Activated naive CD4-positive, alpha-beta T cell treated with anti-CD3 and anti-CD28 coated beads, Interleukin-2, amount 10 ng/mL, durations not matched to agents 7 days and 5 days (primary cell): Measurements from ENCODE around the gene CAPZB.
"Not testable (repeated sequence)": the region's sequence is repeated elsewhere in the genome, so short reads cannot be mapped to it uniquely, and the experiment has no call there.

Source experiments
- CTCF ChIA-PET: fragments of 350-600 bp; sonication (Branson Sonifier 250); formaldehyde crosslinking; loops from one replicate; lab custom pipeline; 2021; ENCODE audit warnings: antibody characterized with exemption; lab: Charles Lee
- DNase-seq: peaks from one replicate; pipeline ENCODE4 v3.0.0-alpha.2; 2020
- H3K27ac Mint-ChIP-seq: one replicate; pipeline ENCODE4 v1.8.0; 2021; ENCODE audit warnings: mild to moderate bottlenecking, moderate library complexity, mixed read lengths
- H3K27me3 Mint-ChIP-seq: one replicate; pipeline ENCODE4 v1.8.0; 2021; ENCODE audit warnings: mild to moderate bottlenecking, mixed read lengths
- H3K36me3 Mint-ChIP-seq: one replicate; pipeline ENCODE4 v1.8.0; 2021; ENCODE audit warnings: mixed read lengths
- H3K4me1 Mint-ChIP-seq: one replicate; pipeline ENCODE4 v1.8.0; 2021; ENCODE audit warnings: mixed read lengths
- H3K4me3 Mint-ChIP-seq: one replicate; pipeline ENCODE4 v1.8.0; 2021; ENCODE audit warnings: mild to moderate bottlenecking, moderate library complexity, mixed read lengths
- H3K9me3 Mint-ChIP-seq: one replicate; pipeline ENCODE4 v1.8.0; 2021; ENCODE audit warnings: mixed read lengths

CAPZB gene

DNA sequence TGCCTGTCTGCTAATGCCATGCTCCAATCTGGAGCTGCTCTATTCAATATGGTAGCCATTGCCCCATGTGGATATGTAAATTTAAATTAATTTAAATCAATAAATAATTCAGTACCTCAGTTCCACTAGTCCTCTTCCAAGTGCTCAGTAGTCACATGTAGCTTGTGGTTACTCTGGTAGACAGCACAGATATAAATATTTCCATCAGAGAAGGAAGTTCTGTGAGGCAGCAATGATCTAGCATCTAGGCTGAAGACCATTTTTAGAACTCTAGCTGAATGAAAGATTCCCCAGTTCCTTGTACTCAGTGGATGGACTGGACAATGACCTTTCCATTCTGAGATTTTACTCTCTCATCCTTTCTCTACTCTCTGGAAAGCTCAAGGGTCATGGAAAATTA lies 25.8 kb upstream of the CAPZB start:
- no peaks in the 10 kb centered on the region for H3K36me3 Mint-ChIP-seq
- H3K9me3 Mint-ChIP-seq: no peaks in the 10 kb centered on the region
- no peak overlapping the region for H3K27ac Mint-ChIP-seq
- peaks cover 16% of the 10 kb centered on the region for H3K4me1 Mint-ChIP-seq
- CTCF ChIA-PET: no interaction called here
- DNase-seq: no peak
- peaks cover 16% of the 10 kb centered on the region for H3K27me3 Mint-ChIP-seq
- no peak overlapping the region for H3K4me3 Mint-ChIP-seq

DNA sequence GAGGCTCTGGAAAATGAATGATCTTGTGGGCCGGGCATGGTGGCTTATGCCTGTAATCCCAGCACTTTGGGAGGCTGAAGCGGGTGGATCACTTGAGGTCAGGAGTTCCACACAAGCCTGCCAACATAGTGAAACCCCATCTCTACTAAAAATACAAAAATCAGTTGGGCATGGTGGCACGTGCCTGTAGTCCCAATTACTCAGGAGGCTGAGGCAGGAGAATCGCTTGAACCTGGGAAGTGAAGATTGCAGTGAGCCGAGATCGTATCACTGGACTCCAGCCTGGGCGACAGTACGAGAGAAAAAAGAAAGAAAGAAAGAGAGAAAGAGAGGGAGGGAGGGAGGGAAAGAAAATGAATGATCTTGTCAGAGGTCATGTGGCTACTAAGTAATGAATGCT lies 24.3 kb upstream of the CAPZB start:
- H3K9me3 Mint-ChIP-seq, CTCF ChIA-PET, H3K4me3 Mint-ChIP-seq: not testable (repeated sequence)

GRCh38 chr1:19507516-19507915 lies 22.2 kb upstream of the CAPZB start:
- no peaks in the 10 kb centered on the region for H3K9me3 Mint-ChIP-seq
- peaks cover 16% of the 10 kb centered on the region for H3K4me1 Mint-ChIP-seq
- DNase-seq: no peak
- CTCF ChIA-PET: no interaction called here
- H3K27me3 Mint-ChIP-seq: peaks cover 23% of the 10 kb centered on the region
- H3K4me3 Mint-ChIP-seq: no peak overlapping the region
- no peak overlapping the region for H3K27ac Mint-ChIP-seq
- no peaks in the 10 kb centered on the region for H3K36me3 Mint-ChIP-seq

More for the DNA sequence above, 24.3 kb upstream of the CAPZB start:
- H3K27me3 Mint-ChIP-seq: peaks cover 23% of the 10 kb centered on the region
- not testable (repeated sequence) for DNase-seq, H3K36me3 Mint-ChIP-seq, H3K27ac Mint-ChIP-seq
- H3K4me1 Mint-ChIP-seq: peaks cover 16% of the 10 kb centered on the region

DNA sequence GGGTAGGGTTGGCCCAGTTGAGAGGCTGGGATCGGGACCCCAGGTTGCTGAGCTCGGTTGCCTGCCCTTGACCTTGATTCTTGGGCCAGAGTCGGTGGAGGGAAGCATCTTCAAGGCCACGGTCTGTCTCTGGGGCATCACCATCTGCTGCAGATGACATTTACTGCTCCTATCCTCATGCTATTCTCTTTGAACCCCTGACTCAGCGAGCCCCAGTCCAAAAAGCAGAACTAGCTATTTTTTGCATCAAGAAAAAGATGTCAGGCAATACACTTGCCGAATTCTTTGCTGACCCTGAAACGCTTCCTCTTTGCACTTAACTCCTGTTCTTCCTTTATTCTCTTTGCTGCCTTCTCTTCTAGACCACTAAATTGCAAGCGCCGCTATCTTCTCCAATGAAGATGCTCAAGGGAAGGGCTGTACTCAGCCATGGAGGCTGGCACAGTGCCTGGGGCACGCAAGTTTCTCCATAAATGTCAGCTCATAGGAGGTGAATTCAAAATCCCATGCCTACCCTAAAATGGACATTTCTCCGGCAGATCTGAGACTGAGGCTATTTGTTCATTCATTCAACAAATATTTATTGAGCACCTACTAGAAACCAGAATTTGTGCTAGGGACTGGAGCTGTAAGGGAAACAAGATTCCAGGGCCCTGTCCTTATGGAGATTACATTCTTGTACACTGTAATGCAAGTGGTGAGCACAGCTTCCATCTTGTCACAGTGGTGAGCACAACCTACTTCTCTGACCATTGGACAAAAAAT lies 20.5 kb upstream of the CAPZB start:
- Mint-ChIP-seq H3K36me3 (no peaks in the 10 kb centered on the region), H3K4me1 (peaks cover 14% of the 10 kb centered on the region), H3K27me3 (peaks cover 23% of the 10 kb centered on the region), H3K9me3 (no peaks in the 10 kb centered on the region), H3K27ac (no peak overlapping the region), H3K4me3 (no peak overlapping the region)
- DNase-seq: no peak
- CTCF ChIA-PET: interaction anchor here (0.6 kb wide), 1 partner anchor 205 kb away, joined by 3 read pairs; no protein-coding TSS in a partner anchor

GRCh38 chr1:19504796-19505692 lies 19.7 kb upstream of the CAPZB start:
- Mint-ChIP-seq H3K9me3 (no peaks in the 10 kb centered on the region), H3K4me1 (peaks cover 14% of the 10 kb centered on the region), H3K36me3 (no peaks in the 10 kb centered on the region), H3K27me3 (peaks cover 23% of the 10 kb centered on the region), H3K4me3 (no peak overlapping the region), H3K27ac (no peak overlapping the region)
- CTCF ChIA-PET: no interaction called here
- DNase-seq: no peak

DNA sequence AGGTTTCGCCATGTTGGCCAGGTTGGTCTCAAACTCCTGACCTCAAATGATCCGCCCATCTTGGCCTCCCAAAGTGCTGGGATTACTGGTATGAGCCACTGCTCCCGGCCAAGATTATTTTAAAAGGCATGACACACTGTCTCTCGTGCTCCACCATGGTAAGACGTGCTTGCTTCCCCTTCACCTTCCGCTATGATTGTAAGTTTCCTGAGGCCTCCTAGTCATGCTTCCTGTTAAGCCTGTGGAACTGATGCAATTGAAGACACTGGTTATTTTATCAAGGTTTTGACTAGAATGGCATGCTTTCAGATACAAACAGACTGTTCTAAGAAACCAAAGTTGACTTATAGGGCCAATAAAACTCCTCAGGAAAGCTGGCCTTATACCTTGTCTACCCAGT lies 16.9 kb upstream of the CAPZB start:
- CTCF ChIA-PET, H3K4me3 Mint-ChIP-seq, H3K4me1 Mint-ChIP-seq, DNase-seq, H3K27ac Mint-ChIP-seq, H3K9me3 Mint-ChIP-seq, H3K36me3 Mint-ChIP-seq: not testable (repeated sequence)
- H3K27me3 Mint-ChIP-seq: peaks cover 15% of the 10 kb centered on the region

DNA sequence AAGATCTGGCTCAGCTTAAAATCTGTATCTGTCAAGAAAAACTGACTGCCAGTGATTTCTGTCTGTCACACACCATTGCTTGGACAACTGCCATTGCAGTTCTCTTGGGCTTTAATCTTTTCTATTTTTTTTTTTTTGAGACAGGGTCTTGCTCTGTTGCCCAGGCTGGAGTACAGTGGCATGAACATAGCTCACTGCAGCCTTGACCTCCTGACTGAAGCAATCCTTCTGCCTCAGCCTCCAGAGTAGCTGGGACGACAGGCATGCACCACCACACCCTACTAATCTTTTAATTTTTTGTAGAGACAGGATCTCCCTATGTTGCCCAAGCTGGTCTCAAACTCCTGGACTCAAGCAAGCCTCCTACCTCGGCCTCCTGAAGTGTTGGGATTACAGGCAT lies 14.5 kb upstream of the CAPZB start:
- CTCF ChIA-PET: interaction anchor here (0.7 to 1.7 kb wide), 2 partner anchors 12 to 109 kb away, joined by 3 to 6 read pairs; no protein-coding TSS in a partner anchor
- H3K27ac Mint-ChIP-seq, H3K4me3 Mint-ChIP-seq, H3K36me3 Mint-ChIP-seq, H3K9me3 Mint-ChIP-seq, H3K27me3 Mint-ChIP-seq, DNase-seq: not testable (repeated sequence)
- H3K4me1 Mint-ChIP-seq: peaks cover 11% of the 10 kb centered on the region

- CTCF ChIA-PET, H3K36me3 Mint-ChIP-seq, H3K27ac Mint-ChIP-seq, H3K9me3 Mint-ChIP-seq, H3K4me3 Mint-ChIP-seq, DNase-seq: not testable (repeated sequence)
- peaks cover 14% of the 10 kb centered on the region for H3K4me1 Mint-ChIP-seq
- H3K27me3 Mint-ChIP-seq: peaks cover 12% of the 10 kb centered on the region
Measured at GRCh38 chr1:19497443-19497842, 12.1 kb upstream of the CAPZB start.

DNA sequence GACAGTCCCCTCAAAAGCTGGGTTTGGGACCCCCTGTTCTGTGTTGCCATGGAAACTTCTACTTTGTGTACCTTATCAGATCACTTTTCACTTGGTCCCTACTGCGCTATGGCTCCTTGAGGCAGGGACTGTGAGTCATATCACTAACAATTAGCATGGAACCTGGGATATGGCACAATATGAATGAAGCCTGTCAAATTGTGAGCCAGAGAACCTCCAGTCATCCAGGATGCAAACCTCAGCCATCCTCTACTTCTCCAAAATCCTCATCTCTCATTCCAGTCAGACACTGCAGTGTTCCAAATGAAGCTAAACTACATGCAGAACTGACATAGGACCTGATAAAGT lies 11.2 kb upstream of the CAPZB start:
- H3K4me3 Mint-ChIP-seq: no peak overlapping the region
- CTCF ChIA-PET: interaction anchor here (1.3 kb wide), 2 partner anchors 9 to 85 kb away, joined by 4 read pairs; no protein-coding TSS in a partner anchor
- peaks cover 1% of the 10 kb centered on the region for H3K9me3 Mint-ChIP-seq
- H3K27ac Mint-ChIP-seq: no peak overlapping the region
- peaks cover 13% of the 10 kb centered on the region for H3K27me3 Mint-ChIP-seq
- peaks cover 16% of the 10 kb centered on the region for H3K4me1 Mint-ChIP-seq
- DNase-seq: no peak
- no peaks in the 10 kb centered on the region for H3K36me3 Mint-ChIP-seq

DNA sequence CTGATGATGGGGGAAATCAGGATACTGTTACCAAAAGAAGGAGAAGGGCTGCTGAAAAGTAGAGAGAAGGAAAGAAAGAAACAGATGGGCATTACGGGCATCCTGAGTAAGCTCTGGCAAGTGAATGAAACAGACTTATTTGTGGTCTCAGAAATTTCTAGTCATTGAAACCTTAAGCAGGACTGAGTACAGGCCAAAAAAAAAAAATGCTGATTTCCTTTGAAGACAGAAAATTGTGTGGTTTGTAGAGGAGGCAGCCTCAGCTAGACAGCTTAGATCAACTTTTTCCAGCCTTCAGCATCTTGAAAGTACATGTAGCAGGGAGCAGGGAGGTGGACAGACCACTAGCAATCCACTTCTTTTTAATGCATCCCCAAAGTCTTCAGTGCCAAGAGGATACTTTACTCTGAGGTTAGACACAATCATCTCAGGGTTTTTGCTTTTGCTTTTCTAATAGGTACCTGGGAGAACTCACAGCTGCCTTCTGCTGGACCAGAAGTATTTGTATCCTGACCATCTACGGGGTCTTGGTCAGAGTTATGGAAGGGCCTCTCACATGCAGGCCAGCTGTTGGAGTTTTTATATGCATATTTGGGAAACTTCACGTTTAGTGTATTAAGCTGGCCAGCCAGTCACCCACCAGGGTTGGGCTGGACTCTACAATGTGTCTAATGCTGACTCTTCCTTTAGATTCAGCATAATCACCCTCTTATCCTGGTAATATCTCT lies 10.6 kb upstream of the CAPZB start:
- Mint-ChIP-seq H3K9me3 (peaks cover 1% of the 10 kb centered on the region), H3K4me1 (peaks cover 17% of the 10 kb centered on the region), H3K36me3 (peaks cover under 1% of the 10 kb centered on the region), H3K27me3 (peaks cover 13% of the 10 kb centered on the region), H3K4me3 (no peak overlapping the region), H3K27ac (no peak overlapping the region)
- CTCF ChIA-PET: interaction anchor here (1.3 kb wide), 2 partner anchors 9 to 85 kb away, joined by 4 read pairs; no protein-coding TSS in a partner anchor
- no peak for DNase-seq

DNA sequence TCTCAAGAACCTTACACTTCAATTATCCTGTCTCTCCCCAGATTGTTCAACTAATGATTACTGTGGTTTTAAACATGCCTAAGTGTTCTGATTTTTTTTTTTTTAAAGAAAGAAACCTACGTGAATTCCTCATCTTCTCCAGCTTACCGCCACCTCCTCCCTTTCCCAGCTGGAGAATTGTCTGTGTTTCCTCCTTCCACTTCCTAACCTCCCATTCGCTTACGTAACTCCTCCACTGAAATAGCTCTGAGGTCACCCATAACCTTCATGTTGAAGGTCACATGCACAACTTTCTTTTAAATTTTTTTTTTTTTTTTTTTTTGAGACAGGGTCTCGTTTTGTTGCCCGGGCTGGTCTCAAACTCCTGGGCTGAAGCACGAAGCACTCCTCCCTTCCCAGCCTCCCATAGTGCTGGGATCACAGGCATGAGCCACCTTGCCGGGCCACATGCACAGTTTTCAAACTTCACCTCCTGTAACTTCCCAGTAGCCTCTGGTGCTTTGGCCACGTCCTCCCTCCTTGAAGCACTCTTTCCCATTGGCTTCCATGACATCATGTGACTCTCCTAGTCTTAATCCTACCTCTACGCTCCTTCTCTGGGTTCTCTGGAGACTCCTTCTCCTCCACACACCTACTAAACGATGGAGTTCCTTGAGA lies 9.8 kb upstream of the CAPZB start:
- Mint-ChIP-seq H3K27ac (peak overlapping the region; percentile 26), H3K4me1 (peaks cover 17% of the 10 kb centered on the region), H3K9me3 (peaks cover 1% of the 10 kb centered on the region), H3K4me3 (no peak overlapping the region), H3K36me3 (peaks cover 3% of the 10 kb centered on the region), H3K27me3 (peaks cover 13% of the 10 kb centered on the region)
- DNase-seq: no peak
- CTCF ChIA-PET: interaction anchor here (1.3 to 1.7 kb wide), 2 partner anchors 86 to 159 kb away, joined by 4 to 5 read pairs; no protein-coding TSS in a partner anchor

DNA sequence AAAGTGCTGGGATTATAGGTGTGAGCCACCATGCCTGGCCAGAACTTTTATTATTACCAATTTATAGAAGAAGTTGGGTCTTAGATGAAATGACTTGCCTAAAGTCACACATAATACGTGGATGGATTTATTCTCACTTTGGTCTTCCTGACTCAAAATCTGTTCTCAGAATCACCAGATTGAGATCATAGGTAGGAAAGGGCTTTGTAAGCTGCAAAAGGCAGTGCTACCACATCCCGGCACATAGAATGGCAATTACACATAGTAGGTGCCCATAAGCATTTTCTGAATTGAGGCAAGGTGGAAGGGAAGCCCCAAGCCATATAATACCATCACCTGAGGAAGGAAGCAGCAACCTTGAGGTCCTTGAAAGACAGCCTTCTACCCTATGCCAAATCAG lies 8.2 kb upstream of the CAPZB start:
- H3K4me1 Mint-ChIP-seq: peaks cover 20% of the 10 kb centered on the region
- H3K27me3 Mint-ChIP-seq: peaks cover 13% of the 10 kb centered on the region
- H3K27ac Mint-ChIP-seq: no peak overlapping the region
- no peak overlapping the region for H3K4me3 Mint-ChIP-seq
- no peak for DNase-seq
- CTCF ChIA-PET: interaction anchor here (1.0 to 1.8 kb wide), 3 partner anchors 62 to 161 kb away, joined by 3 to 5 read pairs (median 5); no protein-coding TSS in a partner anchor
- no peaks in the 10 kb centered on the region for H3K9me3 Mint-ChIP-seq
- H3K36me3 Mint-ChIP-seq: peaks cover 3% of the 10 kb centered on the region

- peaks cover 5% of the 10 kb centered on the region for H3K27me3 Mint-ChIP-seq
- CTCF ChIA-PET: no interaction called here
- peaks cover 28% of the 10 kb centered on the region for H3K4me1 Mint-ChIP-seq
- peaks cover 7% of the 10 kb centered on the region for H3K36me3 Mint-ChIP-seq
- no peak overlapping the region for H3K4me3 Mint-ChIP-seq
- DNase-seq: no peak
- no peaks in the 10 kb centered on the region for H3K9me3 Mint-ChIP-seq
- H3K27ac Mint-ChIP-seq: no peak overlapping the region
Measured at GRCh38 chr1:19489996-19490395, 4.7 kb upstream of the CAPZB start.
